GM12878 (cell line): ENCODE data around the gene ISCU. TPM values are rescaled to one million over a fixed set of nuclear protein-coding genes. Genes with fewer than 3 reads are reported as not detected.

Source experiments
- ATAC-seq: fragments of 200-7000 bp; cut with Tn5 transposase; 3 replicates; pipeline ENCODE4 v1.9.1; 2020; ENCODE audit warnings: mild to moderate bottlenecking, moderate library complexity
- BruUV-seq: library from RNA; stranded (reverse); fragments of 400-500 nt; replicated peaks from 2 replicates; lab custom pipeline; 2021; lab: Mats Ljungman, UMichigan
- CTCF ChIA-PET: fragments of 300-600 bp; sonication (Branson Sonifier 250); formaldehyde crosslinking; extraction: SDS; loops from one replicate; lab custom pipeline; 2021; ENCODE audit warnings: inconsistent platforms; lab: Yijun Ruan, JAX
- POLR2A ChIA-PET: fragments of 350-600 bp; formaldehyde crosslinking; extraction: SDS; loops from one replicate; lab custom pipeline; 2021; ENCODE audit warnings: inconsistent platforms; lab: Charles Lee
- RAD21 ChIA-PET: fragments of 300-600 bp; sonication (Branson Sonifier 250); formaldehyde crosslinking; loops from one replicate; lab custom pipeline; 2023; ENCODE audit warnings: antibody characterized with exemption; ENCODE audit not compliant: unreplicated experiment; lab: Charles Lee
- SMC1A ChIA-PET: fragments of 300-600 bp; sonication (Branson Sonifier 250); formaldehyde crosslinking; loops from one replicate; lab custom pipeline; 2023; ENCODE audit not compliant: unreplicated experiment, uncharacterized antibody; lab: Charles Lee
- DNase-seq: peaks from one replicate; pipeline ENCODE4 v3.0.0-alpha.2; 2011; ENCODE audit warnings: low read depth, low spot score
- FAIRE-seq: peaks from 3 replicates; lab custom pipeline; 2011; peaks lifted over from hg19 to GRCh38; lab: Jason Lieb, UNC
- H2AFZ ChIP-seq: 2 replicates; pipeline ENCODE4 v1.6.0; 2011; ENCODE audit warnings: low read depth, low read length, control low read depth; ENCODE audit not compliant: control insufficient read depth
- H3K27ac ChIP-seq: 2 replicates; pipeline ENCODE4 v1.5.1; 2011; ENCODE audit warnings: control low read depth; ENCODE audit not compliant: control insufficient read depth, insufficient read depth
- H3K27me3 ChIP-seq, 2 experiments: replicated peaks in 1 of 2; 2 replicates each; pipeline versions ENCODE4 v1.6.0 to v1.6.1; 2011; ENCODE audit warnings: low read length in 1 of 2; ENCODE audit not compliant: control insufficient read depth in 2 of 2, insufficient read depth in 2 of 2
- H3K36me3 ChIP-seq, 2 experiments: 2 replicates each; pipeline ENCODE4 v1.5.1; 2011; ENCODE audit warnings: low read length in 1 of 2; ENCODE audit not compliant: control insufficient read depth in 2 of 2, insufficient read depth in 2 of 2
- H3K4me1 ChIP-seq: 2 replicates; pipeline ENCODE4 v1.6.1; 2011; ENCODE audit warnings: mild to moderate bottlenecking, low read length, moderate library complexity, mixed read lengths; ENCODE audit not compliant: control insufficient read depth, insufficient read depth
- H3K4me2 ChIP-seq: 2 replicates; pipeline ENCODE4 v1.6.0; 2011; ENCODE audit warnings: control low read depth; ENCODE audit not compliant: control insufficient read depth, insufficient read depth
- H3K4me3 ChIP-seq: fragments of 200-600 bp; sonication (generic); 2 replicates; pipeline ENCODE4 v1.5.1; 2016
- H3K79me2 ChIP-seq: 2 replicates; pipeline ENCODE4 v1.6.0; 2011; ENCODE audit warnings: low read length; ENCODE audit not compliant: control insufficient read depth, insufficient read depth
- H3K9ac ChIP-seq: 2 replicates; pipeline ENCODE4 v1.8.0; 2011; ENCODE audit warnings: low read length, control low read depth, mixed read lengths; ENCODE audit not compliant: control insufficient read depth, insufficient read depth
- H3K9me3 ChIP-seq: replicated peaks from 3 replicates; pipeline ENCODE4 v1.5.1; 2011; ENCODE audit warnings: mild to moderate bottlenecking, low read length; ENCODE audit not compliant: control insufficient read depth, insufficient read depth
- H4K20me1 ChIP-seq: 2 replicates; pipeline ENCODE4 v1.6.0; 2011; ENCODE audit not compliant: control insufficient read depth, insufficient read depth
- CBFB ChIP-seq: IDR thresholded peaks from 2 replicates; pipeline ENCODE4 v1.6.1; 2016; ENCODE audit warnings: antibody characterized with exemption, low read depth
- SMAD1 ChIP-seq: fragments of 450-650 bp; IDR thresholded peaks from 2 replicates; pipeline ENCODE4 v1.6.1; 2018; ENCODE audit warnings: mild to moderate bottlenecking, low read depth; ENCODE audit not compliant: partially characterized antibody
- SP1 ChIP-seq: IDR thresholded peaks from one replicate; pipeline ENCODE4 v1.6.1; 2011; ENCODE audit warnings: low read depth, low read length
- SREBF2 ChIP-seq: IDR thresholded peaks from 2 replicates; pipeline ENCODE4 v1.6.1; 2012; ENCODE audit warnings: mild to moderate bottlenecking, low read length
- ZNF24 ChIP-seq: fragments of 450-650 bp; IDR thresholded peaks from 2 replicates; pipeline ENCODE4 v1.6.1; 2017; ENCODE audit warnings: antibody characterized with exemption, mild to moderate bottlenecking
- WGBS: methylation state at CpG from one replicate; pipeline ENCODE4 v1.1.6; 2016; ENCODE audit warnings: low lambda C conversion rate; ENCODE audit not compliant: insufficient replicate concordance, insufficient coverage; ENCODE audit errors: missing lambda C conversion rate; 5-methylcytosine and 5-hydroxymethylcytosine counted together
- in situ Hi-C: fragments of 300-500 bp; cut with MboI; formaldehyde crosslinking; loops from 9 replicates; pipeline ENCODE4 v1.14.3; 2018; ENCODE audit warnings: mixed read lengths
- intact Hi-C: fragments of 100-400 bp; cut with micrococcal nuclease; formaldehyde crosslinking; loops from one replicate; pipeline ENCODE4 v1.14.2; 2022; ENCODE audit not compliant: unreplicated experiment
- polyA plus RNA-seq, 11 experiments: library from polyadenylated mRNA; depleted of rRNA in 4 of 11; unstranded in 6 of 11; stranded (reverse) in 5 of 11; fragments of >200 nt; fragmentation: Nextera tagmentation in 4 of 11; fragmentation: Illumina TruSeq in 1 of 11; extraction: Ambion mirVana in 4 of 11; extraction: Trizol in 1 of 11; gene quantifications; 1 replicate in 1 of 11; 2 replicates in 10 of 11; pipeline versions ENCODE4 v1.2.1 to v1.2.3, GENCODE V29; 2011 to 2016; ENCODE audit warnings: inconsistent platforms in 2 of 11, missing spikeins in 2 of 11, low read depth in 1 of 11
- total RNA-seq, 4 experiments: library from RNA; depleted of rRNA in 3 of 4; stranded (reverse); fragments of >200 nt in 3 of 4; fragmentation: Illumina TruSeq in 1 of 4; extraction: Trizol in 1 of 4; gene quantifications; 2 replicates each; pipeline versions ENCODE4 v1.2.1 to v1.2.3, GENCODE V29; 2013 to 2021
- TF ChIP-seq, protein P1 (sequence below): IDR thresholded peaks from 2 replicates; pipeline ENCODE4 v1.6.1; 2011; ENCODE audit warnings: mild to moderate bottlenecking, low read depth, low read length, moderate library complexity; ENCODE audit not compliant: insufficient replicate concordance

ISCU gene
- total and polyA plus RNA-seq, 10 of the 15 experiments (the other 5 are each of a cell fraction or from before 2014, with no cell fraction given), result 32.8 to 260 (median 127) TPM

DNA sequence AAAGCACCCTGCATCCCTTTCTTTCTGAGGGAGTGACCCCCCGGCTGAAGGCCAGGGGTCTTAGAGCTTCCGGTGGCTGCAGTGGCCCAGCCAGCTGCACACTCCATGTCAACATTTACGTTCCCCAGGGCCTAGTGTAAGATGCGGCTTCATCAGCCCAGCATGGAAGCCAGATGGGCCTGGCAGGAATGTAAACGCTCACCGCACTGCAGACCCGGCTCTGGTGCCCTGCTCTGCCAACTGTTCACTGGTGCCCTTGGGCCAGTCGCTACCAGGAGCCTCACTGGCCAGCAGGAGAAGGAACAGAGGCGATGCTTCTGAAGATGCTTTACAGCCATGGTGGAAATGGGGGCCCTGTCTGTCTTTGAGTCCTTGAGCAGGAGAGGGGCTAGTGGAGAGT, 44.1 kb downstream of the ISCU start:
- no peaks in the 10 kb centered on the region for H4K20me1 ChIP-seq
- H3K79me2 ChIP-seq, result no peaks in the 10 kb centered on the region
- FAIRE-seq (no peak), ATAC-seq (no peak), DNase-seq (no peak)
- H2AFZ ChIP-seq, result no peak overlapping the region
- in situ Hi-C loops (no loop called here), intact Hi-C loops (no loop called here)
- no peak overlapping the region for H3K9ac ChIP-seq
- ChIA-PET RAD21 (interaction anchor here (0.6 kb wide), 1 partner anchor 30 kb away, joined by 3 read pairs; no protein-coding TSS in a partner anchor), CTCF (no interaction called here), POLR2A (interaction anchor here (0.5 kb wide), 1 partner anchor 47 kb away, joined by 5 read pairs; no protein-coding TSS in a partner anchor), SMC1A (no interaction called here)
- no peaks in the 10 kb centered on the region for H3K9me3 ChIP-seq
- no TSS peak for BruUV-seq
- no peak overlapping the region for H3K27ac ChIP-seq
- H3K4me3 ChIP-seq, result no peak overlapping the region
- peaks cover 13% of the 10 kb centered on the region for H3K4me1 ChIP-seq
- H3K36me3 ChIP-seq, result no peaks in the 10 kb centered on the region
- H3K27me3 ChIP-seq, result no peaks in the 10 kb centered on the region
- no peak overlapping the region for H3K4me2 ChIP-seq
- WGBS, result 96% methylated on average over 8 of the region's 9 CpGs
- TF ChIP-seq SREBF2 (no peak), ZNF24 (no peak), CBFB (no peak), SMAD1 (no peak), SP1 (no peak)
- TF ChIP-seq, protein P1, sequence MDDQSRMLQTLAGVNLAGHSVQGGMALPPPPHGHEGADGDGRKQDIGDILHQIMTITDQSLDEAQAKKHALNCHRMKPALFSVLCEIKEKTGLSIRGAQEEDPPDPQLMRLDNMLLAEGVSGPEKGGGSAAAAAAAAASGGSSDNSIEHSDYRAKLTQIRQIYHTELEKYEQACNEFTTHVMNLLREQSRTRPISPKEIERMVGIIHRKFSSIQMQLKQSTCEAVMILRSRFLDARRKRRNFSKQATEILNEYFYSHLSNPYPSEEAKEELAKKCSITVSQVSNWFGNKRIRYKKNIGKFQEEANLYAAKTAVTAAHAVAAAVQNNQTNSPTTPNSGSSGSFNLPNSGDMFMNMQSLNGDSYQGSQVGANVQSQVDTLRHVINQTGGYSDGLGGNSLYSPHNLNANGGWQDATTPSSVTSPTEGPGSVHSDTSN, result no peak
- TF ChIP-seq, all 136 proteins: peak for 0
